OCI-LY3 (cell line): Measurements from ENCODE around the gene LRRC1.

ENCODE experiments used
- CTCF ChIP-seq: fragments of 200-600, 300-600 bp; sonication (generic); IDR thresholded peaks from 2 replicates; pipeline ENCODE4 v1.5.1; 2014; ENCODE audit warnings: antibody characterized with exemption, low read length, low read depth
- EZH2phosphoT487 ChIP-seq: fragments of 200-600 bp; shearing (Covaris generic); IDR thresholded peaks from 2 replicates; pipeline ENCODE4 v1.6.1; 2018; ENCODE audit warnings: antibody characterized with exemption, mixed run types, low read depth

- no peak for TF ChIP-seq CTCF
- no peak for TF ChIP-seq EZH2phosphoT487
Observed at GRCh38 chr6:53937461-53937860, 142.7 kb downstream of the LRRC1 start.
